Measurements from ENCODE around the gene NKAIN2.

NKAIN2 gene

GRCh38 chr6:124073820-124074587, 270.3 kb downstream of the NKAIN2 start:
- in situ Hi-C loops (cut with MboI; ENCODE audit: low sequenced_read_pairs): no loop called here

DNA sequence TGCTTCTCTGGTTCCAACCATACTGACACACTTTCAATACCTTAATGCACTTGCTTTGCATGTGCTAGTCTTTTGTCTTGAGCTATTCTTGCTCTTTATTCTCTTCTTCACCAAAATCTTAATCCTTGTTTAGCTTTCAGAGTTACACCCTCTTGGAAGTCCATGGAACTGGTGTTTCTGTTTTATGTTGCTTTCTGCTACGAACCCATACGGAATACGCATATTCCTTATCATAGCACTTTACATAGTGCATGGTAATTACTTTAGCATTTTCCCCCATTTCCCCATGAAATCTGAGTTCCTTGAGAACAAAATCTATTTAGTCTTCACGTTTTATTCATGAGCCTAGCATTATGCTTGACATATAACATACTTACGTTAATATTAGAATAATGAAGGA, 270.9 kb downstream of the NKAIN2 start:
- in situ Hi-C loops (cut with MboI; ENCODE audit: low sequenced_read_pairs): no loop called here

DNA sequence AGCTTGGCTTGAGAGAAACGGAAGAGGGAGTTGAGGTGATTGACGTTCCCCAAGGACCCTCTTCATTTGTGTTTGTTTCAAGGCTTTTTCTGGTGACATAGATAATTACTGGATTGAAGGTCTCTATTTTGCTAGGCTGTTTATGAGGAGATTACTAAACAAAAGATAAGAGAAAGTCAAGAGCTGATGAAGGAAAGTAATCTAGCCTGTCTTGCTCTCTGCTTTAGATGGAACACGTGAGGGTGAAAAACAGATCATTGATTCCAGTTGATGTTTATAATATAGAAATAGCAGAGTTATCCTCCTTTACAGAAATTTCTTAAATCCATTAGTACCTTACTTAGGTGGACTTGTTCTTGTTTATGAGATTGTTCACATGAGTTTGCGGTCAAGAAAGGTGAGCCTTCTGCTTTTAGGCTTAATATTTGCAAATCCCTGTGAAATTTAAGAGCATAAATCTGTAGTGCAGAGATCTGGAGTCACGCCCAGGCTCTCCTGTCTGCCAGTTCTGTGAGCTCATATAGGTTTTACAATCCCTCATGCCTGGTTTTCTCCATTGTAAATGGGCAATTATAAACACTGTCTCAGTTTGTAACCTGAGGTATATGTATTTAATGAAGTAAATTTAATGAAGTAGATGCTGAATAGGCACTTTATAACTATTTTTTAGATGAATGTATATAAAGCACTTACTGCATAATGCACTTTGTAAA, 272.8 kb downstream of the NKAIN2 start:
- in situ Hi-C loops (cut with MboI; ENCODE audit: low sequenced_read_pairs): no loop called here

- in situ Hi-C loops (cut with MboI; ENCODE audit: low sequenced_read_pairs): no loop called here
Observed at GRCh38 chr6:124078169-124078568, 274.5 kb downstream of the NKAIN2 start.

- in situ Hi-C loops (cut with MboI; ENCODE audit: low sequenced_read_pairs): no loop called here
Observed at GRCh38 chr6:124080483-124080882, 276.8 kb downstream of the NKAIN2 start.

DNA sequence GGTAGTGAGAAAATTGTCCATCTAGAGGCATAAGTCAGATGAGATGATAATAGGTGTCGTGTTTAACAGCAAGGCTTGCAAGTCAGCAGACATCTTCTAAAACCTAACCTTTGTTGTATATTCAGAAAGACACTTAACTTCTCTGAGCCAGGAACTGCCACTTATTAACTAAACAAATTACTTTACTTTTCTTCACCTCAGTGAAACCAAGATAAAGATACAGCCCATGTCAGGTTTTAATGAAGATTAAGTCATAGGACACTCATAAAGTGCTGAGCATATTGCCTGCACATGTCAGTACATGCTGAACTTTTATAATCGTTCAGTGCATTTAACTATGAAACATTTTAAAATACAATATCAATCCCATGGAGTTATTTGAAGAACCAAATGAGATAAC, 286.8 kb downstream of the NKAIN2 start:
- in situ Hi-C loops (cut with MboI; ENCODE audit: low sequenced_read_pairs): no loop called here

DNA sequence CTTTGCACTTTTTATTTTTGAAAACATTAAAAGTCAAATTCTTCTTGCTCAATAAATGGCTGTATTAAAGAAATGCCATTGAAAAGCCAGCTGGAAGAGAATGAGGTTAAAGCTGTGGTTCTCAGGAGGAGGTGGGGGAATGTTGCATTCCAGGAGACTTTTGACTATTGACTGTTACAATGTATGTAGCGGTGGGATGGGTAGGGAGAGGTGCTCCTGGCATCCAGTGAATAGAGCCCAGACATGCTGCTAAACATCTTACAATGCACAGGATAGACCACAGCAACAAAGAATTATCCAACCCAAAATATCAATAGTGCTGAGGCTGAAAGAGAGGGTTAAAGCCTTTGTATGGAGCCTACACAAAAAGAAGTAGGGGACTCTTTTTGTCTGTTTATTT, 295.9 kb downstream of the NKAIN2 start:
- in situ Hi-C loops (cut with MboI; ENCODE audit: low sequenced_read_pairs): no loop called here

DNA sequence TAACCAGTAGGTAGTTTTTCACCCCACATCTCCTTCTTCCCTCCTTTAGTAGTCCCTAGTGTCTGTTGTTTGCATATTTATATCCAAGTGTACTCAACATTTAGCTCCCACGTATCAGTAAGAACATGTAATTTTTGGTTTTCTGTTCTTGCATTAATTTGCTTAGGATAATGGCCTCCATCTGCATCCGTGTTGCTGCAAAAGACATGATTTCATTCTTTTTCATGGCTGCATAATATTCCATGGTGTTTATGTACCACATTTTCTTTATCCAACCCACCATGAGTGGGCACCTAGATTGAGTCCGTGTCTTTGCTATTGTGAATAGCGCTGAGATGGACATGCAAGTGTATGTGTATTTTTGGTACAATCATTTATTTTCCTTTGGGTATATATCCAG, 306.8 kb downstream of the NKAIN2 start:
- in situ Hi-C loops (cut with MboI; ENCODE audit: low sequenced_read_pairs): no loop called here

DNA sequence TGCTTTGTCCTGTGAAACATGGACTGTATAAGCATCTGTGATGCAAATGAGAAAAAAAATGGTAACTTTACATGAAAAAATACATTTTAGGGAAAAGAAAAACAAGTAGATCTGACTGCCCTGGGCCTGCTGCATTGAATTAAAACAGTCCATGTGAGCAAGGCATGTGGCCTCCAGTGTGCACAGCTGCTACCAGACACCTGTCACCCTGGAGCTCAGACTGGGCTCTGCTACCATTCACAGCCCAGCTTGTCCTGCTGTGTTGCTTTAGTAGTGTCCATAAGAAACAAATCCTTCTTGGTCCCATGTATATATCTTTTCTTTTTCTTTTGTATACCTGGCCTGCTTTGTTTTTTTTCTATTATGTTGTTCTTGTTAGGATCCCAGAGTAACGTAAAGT, 315.9 kb downstream of the NKAIN2 start:
- in situ Hi-C loops (cut with MboI; ENCODE audit: low sequenced_read_pairs): no loop called here

- in situ Hi-C loops (cut with MboI; ENCODE audit: low sequenced_read_pairs): no loop called here
Observed at GRCh38 chr6:124123617-124124209, 320.0 kb downstream of the NKAIN2 start.

DNA sequence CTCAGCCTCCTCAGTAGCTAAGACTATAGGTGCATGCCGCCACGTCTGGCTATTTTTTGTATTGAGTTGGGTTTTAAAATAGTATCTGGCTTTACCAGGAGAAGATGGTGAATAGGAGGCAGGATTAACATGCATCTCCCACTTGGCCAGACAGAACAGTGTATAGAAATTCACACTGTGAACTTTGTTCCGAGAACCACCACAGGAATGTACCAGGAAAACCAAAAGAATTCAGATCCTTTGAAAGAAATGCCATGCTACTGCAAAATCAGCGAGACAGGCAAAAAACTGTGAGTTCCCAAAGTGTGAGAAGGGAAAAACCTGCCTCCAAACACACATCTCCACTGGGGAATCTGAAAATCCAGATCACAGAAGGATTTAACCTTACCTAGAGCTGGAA, 327.6 kb downstream of the NKAIN2 start:
- in situ Hi-C loops (cut with MboI; ENCODE audit: low sequenced_read_pairs): no loop called here

GRCh38 chr6:124131779-124132178, 328.1 kb downstream of the NKAIN2 start:
- in situ Hi-C loops (cut with MboI; ENCODE audit: low sequenced_read_pairs): no loop called here

- in situ Hi-C loops (cut with MboI; ENCODE audit: low sequenced_read_pairs): no loop called here
Observed at GRCh38 chr6:124132256-124132655, 328.6 kb downstream of the NKAIN2 start.

DNA sequence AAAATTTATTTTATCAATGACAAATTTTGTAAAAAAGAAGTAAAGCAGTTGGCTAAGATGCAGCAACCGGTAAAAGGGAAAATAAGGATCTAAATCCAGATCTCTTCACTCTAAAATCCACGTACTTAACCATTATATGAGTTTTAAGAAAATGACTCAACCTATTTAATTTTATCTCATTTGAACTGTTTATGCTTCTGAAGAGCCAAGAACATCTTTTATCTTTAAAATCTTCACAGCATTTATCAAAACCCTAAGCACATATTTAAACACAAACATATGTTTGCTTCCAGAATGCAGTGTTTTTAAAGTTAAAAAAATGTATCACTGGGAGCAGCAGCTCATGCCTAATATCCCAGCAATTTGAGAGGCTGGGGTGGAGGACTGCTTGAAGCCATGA, 339.2 kb downstream of the NKAIN2 start:
- in situ Hi-C loops (cut with MboI; ENCODE audit: low sequenced_read_pairs): no loop called here

DNA sequence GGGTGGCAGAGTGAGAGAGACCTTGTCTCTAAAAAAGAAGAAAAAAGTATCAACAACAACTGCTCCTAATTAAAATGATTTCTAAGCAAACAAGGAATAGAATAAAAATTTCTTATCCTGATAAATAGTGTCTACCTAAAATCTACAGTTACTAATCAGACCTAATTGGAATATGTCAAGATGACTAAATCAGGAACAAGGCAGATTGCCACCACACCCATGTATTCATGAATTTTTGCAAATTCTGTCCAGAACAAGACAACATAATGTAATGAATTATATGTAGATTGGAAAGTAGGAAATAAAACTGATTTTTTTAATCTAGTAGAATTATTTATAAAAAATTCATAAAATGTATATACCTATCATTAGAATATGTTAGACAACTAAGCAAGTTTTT, 339.8 kb downstream of the NKAIN2 start:
- in situ Hi-C loops (cut with MboI; ENCODE audit: low sequenced_read_pairs): no loop called here

GRCh38 chr6:124147621-124148020, 344.0 kb downstream of the NKAIN2 start:
- in situ Hi-C loops (cut with MboI; ENCODE audit: low sequenced_read_pairs): no loop called here

DNA sequence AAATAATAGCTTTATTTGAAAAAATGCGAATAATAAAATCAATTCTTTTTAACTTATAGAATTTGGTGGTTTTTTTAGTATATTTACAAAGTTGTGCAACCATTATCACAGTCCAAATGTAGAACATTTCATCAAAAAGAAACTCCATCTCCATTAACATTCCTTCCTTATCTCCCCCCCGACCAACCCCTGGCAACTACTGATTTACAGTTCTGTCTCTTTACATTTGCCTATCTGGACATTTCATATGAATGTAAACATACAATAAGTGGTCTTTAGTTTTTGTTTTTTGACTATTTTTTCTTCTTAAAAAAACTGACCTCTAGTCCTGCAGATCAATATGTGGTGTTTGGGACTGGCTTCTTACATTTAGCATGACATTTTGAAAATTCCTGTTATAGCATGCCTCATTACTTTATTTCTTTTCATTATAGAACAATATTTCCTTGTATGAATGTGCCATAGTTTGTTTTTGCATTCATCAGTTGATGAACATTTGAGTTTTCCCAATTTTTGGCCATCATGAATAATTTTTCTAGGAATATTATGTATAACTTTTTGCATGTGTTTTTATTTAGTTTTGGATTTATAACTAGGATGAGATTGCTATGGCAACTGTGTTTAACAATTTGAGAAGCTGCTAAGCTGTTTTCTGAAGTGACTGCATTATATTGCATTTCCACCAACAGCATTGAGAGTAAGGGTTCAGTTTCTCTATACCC, 344.7 kb downstream of the NKAIN2 start:
- in situ Hi-C loops (cut with MboI; ENCODE audit: low sequenced_read_pairs): no loop called here

DNA sequence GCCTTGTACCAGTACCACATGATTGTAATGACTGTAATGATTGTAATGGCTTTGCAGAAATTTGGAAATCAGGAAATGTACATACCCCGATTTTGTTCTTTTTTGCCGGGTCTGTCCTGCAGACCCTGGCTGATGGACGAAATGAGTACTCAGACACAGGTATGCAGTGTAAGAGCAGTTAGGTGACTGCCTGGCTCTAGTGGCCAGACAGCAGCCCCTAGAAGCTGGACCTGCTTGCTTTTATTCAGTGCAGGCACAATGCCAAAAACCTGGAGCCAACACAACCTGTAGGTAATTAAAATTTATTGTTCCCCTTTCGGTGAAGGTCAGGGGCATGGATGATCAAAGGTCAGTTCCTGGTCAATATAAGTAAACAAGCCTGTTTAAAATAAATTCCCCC, 346.0 kb downstream of the NKAIN2 start:
- in situ Hi-C loops (cut with MboI; ENCODE audit: low sequenced_read_pairs): no loop called here

- in situ Hi-C loops (cut with MboI; ENCODE audit: low sequenced_read_pairs): no loop called here
Observed at GRCh38 chr6:124158024-124158423, 354.4 kb downstream of the NKAIN2 start.

GRCh38 chr6:124163676-124164075, 360.0 kb downstream of the NKAIN2 start:
- in situ Hi-C loops (cut with MboI; ENCODE audit: low sequenced_read_pairs): no loop called here

DNA sequence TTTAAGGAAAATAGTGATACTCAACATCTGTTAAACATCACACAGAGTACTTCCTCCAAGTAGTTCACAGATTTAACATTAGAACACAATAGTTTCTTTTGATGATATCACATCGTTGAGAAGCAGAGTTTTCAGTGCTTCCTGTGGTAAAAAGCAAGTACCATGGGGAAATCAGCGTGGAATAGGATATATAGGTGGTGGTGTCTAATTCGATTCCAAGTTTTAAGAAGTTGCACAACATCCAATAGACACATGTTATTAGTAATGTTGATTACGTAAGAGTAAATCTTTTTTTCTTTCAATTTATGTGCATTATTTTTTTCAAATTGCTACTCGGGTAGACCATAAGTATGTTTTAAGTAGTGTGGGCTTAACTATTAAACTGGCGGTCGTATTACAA, 360.7 kb downstream of the NKAIN2 start:
- in situ Hi-C loops (cut with MboI; ENCODE audit: low sequenced_read_pairs): no loop called here
